ENCODE results near the gene STARD3NL. TPM values are rescaled to one million over a fixed set of nuclear protein-coding genes. Genes with fewer than 3 reads are reported as not detected.
"Not testable (repeated sequence)": the region's sequence is repeated elsewhere in the genome, so short reads cannot be mapped to it uniquely, and the experiment has no call there.

The STARD3NL gene
- total and polyA plus RNA-seq, 4 experiments from 2014 or later: 11.4 to 54.4 (median 19.9) TPM

GRCh38 chr7:38229884-38230642 lies 52.0 kb downstream of the STARD3NL start:
- H3K4me1 Mint-ChIP-seq: peaks cover 26 to 81% (median 47%) of the 10 kb centered on the region in 4 donors
- Histone ChIP-seq H3K36me3 (ENCODE audit: insufficient read depth, low read length) (peaks cover 6% of the 10 kb centered on the region), H3K27me3 (ENCODE audit: insufficient read depth, low read length) (no peaks in the 10 kb centered on the region), H3K27ac (ENCODE audit: low read depth, low read length) (no peak overlapping the region), H3K4me3 (ENCODE audit: low read length in 2 of 2) (no peak overlapping the region), H3K9me3 (ENCODE audit: control insufficient read depth in 1 of 2, low read length in 2 of 2) (no peaks in the 10 kb centered on the region), H3K4me1 (ENCODE audit: insufficient read depth, low read length) (peaks cover 56% of the 10 kb centered on the region)
- H3K27ac Mint-ChIP-seq: peak overlapping the region in 5 of 7 donors; percentile 1 to 91 (median 38)
- H3K36me3 Mint-ChIP-seq: peaks cover 20 to 31% of the 10 kb centered on the region in 2 donors
- POLR2A ChIA-PET (ENCODE audit: partially characterized antibody): no interaction called here
- no peak for DNase-seq
- H3K9me3 Mint-ChIP-seq: no peaks in the 10 kb centered on the region
- no peaks in the 10 kb centered on the region for H3K27me3 Mint-ChIP-seq
- H3K4me3 Mint-ChIP-seq: peak overlapping the region in 1 of 8 donors; percentile 50
- intact Hi-C loops (cut with micrococcal nuclease): loop anchor here (5.0 kb wide), 1 partner anchor 87 kb away; no protein-coding TSS in a partner anchor
- CTCF ChIA-PET (ENCODE audit: partially characterized antibody): interaction anchor here (0.9 to 4.7 kb wide), 2 partner anchors 9 to 14 kb away, joined by 3 to 60 read pairs; no protein-coding TSS in a partner anchor

- CTCF ChIA-PET (ENCODE audit: partially characterized antibody): interaction anchor here (0.7 to 4.2 kb wide), 13 partner anchors 11 to 141 kb away, joined by 3 to 31 read pairs (median 6); no protein-coding TSS in a partner anchor
- Mint-ChIP-seq H3K27me3 (no peaks in the 10 kb centered on the region), H3K4me1 (peaks cover 27 to 96% (median 67%) of the 10 kb centered on the region in 4 donors), H3K27ac (peak overlapping the region; percentile 91 to 96 (median 96)), H3K4me3 (peak overlapping the region; percentile 39 to 88 (median 82)), H3K36me3 (peaks cover 30 to 33% of the 10 kb centered on the region in 2 donors), H3K9me3 (no peaks in the 10 kb centered on the region)
- H3K4me3 ChIP-seq (ENCODE audit: low read length in 2 of 2): peak overlapping the region in 1 of 2 donors; percentile 38
- H3K27me3 ChIP-seq (ENCODE audit: insufficient read depth, low read length): no peaks in the 10 kb centered on the region
- no peaks in the 10 kb centered on the region for H3K9me3 ChIP-seq (ENCODE audit: control insufficient read depth in 1 of 2, low read length in 2 of 2)
- H3K36me3 ChIP-seq (ENCODE audit: insufficient read depth, low read length): peaks cover 6% of the 10 kb centered on the region
- peak; percentile 79 to 91 (median 89) for DNase-seq
- intact Hi-C loops (cut with micrococcal nuclease): loop anchor here (1.0 to 5.0 kb wide), 3 partner anchors 10 to 85 kb away; no protein-coding TSS in a partner anchor
- peak overlapping the region; percentile 61 for H3K27ac ChIP-seq (ENCODE audit: low read depth, low read length)
- POLR2A ChIA-PET (ENCODE audit: partially characterized antibody): interaction anchor here (1.0 to 2.9 kb wide), 11 partner anchors 12 to 1593 kb away, joined by 3 to 51 read pairs (median 4); partner anchors contain the start of gene STARD3NL
- H3K4me1 ChIP-seq (ENCODE audit: insufficient read depth, low read length): peaks cover 77% of the 10 kb centered on the region
These were observed 54.7 kb downstream of the STARD3NL start for GRCh38 chr7:38232502-38233366.

GRCh38 chr7:38234759-38235158 lies 56.7 kb downstream of the STARD3NL start:
- peaks cover 75% of the 10 kb centered on the region for H3K4me1 ChIP-seq (ENCODE audit: insufficient read depth, low read length)
- Mint-ChIP-seq H3K4me1 (peaks cover 27 to 93% (median 68%) of the 10 kb centered on the region in 4 donors), H3K4me3 (peak overlapping the region in 4 of 8 donors; percentile 32 to 72 (median 61)), H3K27ac (peak overlapping the region in 6 of 7 donors; percentile 54 to 96 (median 86)), H3K36me3 (peaks cover 27 to 32% of the 10 kb centered on the region in 2 donors)
- H3K27ac ChIP-seq (ENCODE audit: low read depth, low read length); H3K4me3 ChIP-seq (ENCODE audit: low read length in 2 of 2); H3K27me3 ChIP-seq (ENCODE audit: insufficient read depth, low read length); H3K9me3 ChIP-seq (ENCODE audit: control insufficient read depth in 1 of 2, low read length in 2 of 2); H3K36me3 ChIP-seq (ENCODE audit: insufficient read depth, low read length); H3K9me3 Mint-ChIP-seq; DNase-seq; H3K27me3 Mint-ChIP-seq: not testable (repeated sequence)
- ChIA-PET POLR2A (ENCODE audit: partially characterized antibody) (interaction anchor here (2.9 kb wide), 1 partner anchor 14 kb away, joined by 51 read pairs; no protein-coding TSS in a partner anchor), CTCF (ENCODE audit: partially characterized antibody) (interaction anchor here (0.6 to 5.4 kb wide), 7 partner anchors 8 to 134 kb away, joined by 3 to 42 read pairs (median 15); no protein-coding TSS in a partner anchor)
- intact Hi-C loops (cut with micrococcal nuclease): loop anchor here (5.0 kb wide), 1 partner anchor 83 kb away; no protein-coding TSS in a partner anchor

GRCh38 chr7:38235606-38236005 lies 57.6 kb downstream of the STARD3NL start:
- H3K36me3 Mint-ChIP-seq: peaks cover 22 to 27% of the 10 kb centered on the region in 2 donors
- H3K4me1 Mint-ChIP-seq: peaks cover 28 to 87% (median 64%) of the 10 kb centered on the region in 4 donors
- Histone ChIP-seq H3K9me3 (ENCODE audit: control insufficient read depth in 1 of 2, low read length in 2 of 2) (no peaks in the 10 kb centered on the region), H3K27ac (ENCODE audit: low read depth, low read length) (no peak overlapping the region), H3K27me3 (ENCODE audit: insufficient read depth, low read length) (no peaks in the 10 kb centered on the region), H3K4me1 (ENCODE audit: insufficient read depth, low read length) (peaks cover 73% of the 10 kb centered on the region), H3K36me3 (ENCODE audit: insufficient read depth, low read length) (no peaks in the 10 kb centered on the region), H3K4me3 (ENCODE audit: low read length in 2 of 2) (no peak overlapping the region)
- intact Hi-C loops (cut with micrococcal nuclease): no loop called here
- POLR2A ChIA-PET (ENCODE audit: partially characterized antibody): interaction anchor here (0.6 to 1.4 kb wide), 2 partner anchors 20 to 1511 kb away, joined by 3 to 4 read pairs; no protein-coding TSS in a partner anchor
- CTCF ChIA-PET (ENCODE audit: partially characterized antibody): interaction anchor here (1.0 to 5.4 kb wide), 5 partner anchors 9 to 133 kb away, joined by 3 to 42 read pairs (median 22); no protein-coding TSS in a partner anchor
- H3K9me3 Mint-ChIP-seq: no peaks in the 10 kb centered on the region
- peak overlapping the region in 2 of 8 donors; percentile 32 to 61 for H3K4me3 Mint-ChIP-seq
- DNase-seq: no peak
- H3K27ac Mint-ChIP-seq: peak overlapping the region; percentile 44 to 96 (median 71)
- no peaks in the 10 kb centered on the region for H3K27me3 Mint-ChIP-seq

GRCh38 chr7:38239129-38239528 lies 61.1 kb downstream of the STARD3NL start:
- H3K36me3 Mint-ChIP-seq: peaks cover 28 to 38% of the 10 kb centered on the region in 2 donors
- peaks cover 6 to 72% (median 35%) of the 10 kb centered on the region in 4 donors for H3K4me1 Mint-ChIP-seq
- H3K27me3 Mint-ChIP-seq; intact Hi-C loops (cut with micrococcal nuclease); H3K27ac ChIP-seq (ENCODE audit: low read depth, low read length); H3K4me3 ChIP-seq (ENCODE audit: low read length in 2 of 2); POLR2A ChIA-PET (ENCODE audit: partially characterized antibody); H3K9me3 Mint-ChIP-seq; H3K27me3 ChIP-seq (ENCODE audit: insufficient read depth, low read length); H3K9me3 ChIP-seq (ENCODE audit: control insufficient read depth in 1 of 2, low read length in 2 of 2); H3K36me3 ChIP-seq (ENCODE audit: insufficient read depth, low read length); DNase-seq: not testable (repeated sequence)
- H3K4me3 Mint-ChIP-seq: peak overlapping the region in 1 of 8 donors; percentile 43
- peaks cover 45% of the 10 kb centered on the region for H3K4me1 ChIP-seq (ENCODE audit: insufficient read depth, low read length)
- H3K27ac Mint-ChIP-seq: peak overlapping the region in 1 of 7 donors; percentile 71
- CTCF ChIA-PET (ENCODE audit: partially characterized antibody): interaction anchor here (2.2 to 5.4 kb wide), 2 partner anchors 16 to 129 kb away, joined by 8 to 42 read pairs; no protein-coding TSS in a partner anchor

- POLR2A ChIA-PET (ENCODE audit: partially characterized antibody): no interaction called here
- no peaks in the 10 kb centered on the region for H3K27me3 ChIP-seq (ENCODE audit: insufficient read depth, low read length)
- no peaks in the 10 kb centered on the region for H3K27me3 Mint-ChIP-seq
- no peak overlapping the region for H3K27ac ChIP-seq (ENCODE audit: low read depth, low read length)
- H3K4me3 Mint-ChIP-seq: no peak overlapping the region
- peak overlapping the region in 4 of 7 donors; percentile 15 to 71 (median 49) for H3K27ac Mint-ChIP-seq
- intact Hi-C loops (cut with micrococcal nuclease): no loop called here
- H3K9me3 Mint-ChIP-seq: no peaks in the 10 kb centered on the region
- no peaks in the 10 kb centered on the region for H3K9me3 ChIP-seq (ENCODE audit: control insufficient read depth in 1 of 2, low read length in 2 of 2)
- peaks cover 33 to 55% of the 10 kb centered on the region in 2 donors for H3K36me3 Mint-ChIP-seq
- no peak for DNase-seq
- CTCF ChIA-PET (ENCODE audit: partially characterized antibody): interaction anchor here (1.3 to 1.7 kb wide), 2 partner anchors 25 to 127 kb away, joined by 7 read pairs; no protein-coding TSS in a partner anchor
- H3K4me3 ChIP-seq (ENCODE audit: low read length in 2 of 2): no peak overlapping the region
- H3K4me1 ChIP-seq (ENCODE audit: insufficient read depth, low read length): peaks cover 25% of the 10 kb centered on the region
- H3K4me1 Mint-ChIP-seq: peaks cover 4 to 66% (median 22%) of the 10 kb centered on the region in 4 donors
- no peaks in the 10 kb centered on the region for H3K36me3 ChIP-seq (ENCODE audit: insufficient read depth, low read length)
These were observed 63.0 kb downstream of the STARD3NL start for GRCh38 chr7:38241071-38241470.
